K562 (cell line): Measurements from ENCODE around the gene SLC25A45. TPM values are rescaled to one million over a fixed set of nuclear protein-coding genes. Genes with fewer than 3 reads are reported as not detected.
A peak's percentile ranks its signal among the peaks of the same experiment; 100 is the strongest.

Experiments used
- ATAC-seq: fragments of 200-7000 bp; cut with Tn5 transposase; 3 replicates; pipeline ENCODE4 v1.9.1; 2020; ENCODE audit warnings: moderate library complexity
- BruUV-seq: library from RNA; stranded (reverse); fragments of 400-500 nt; replicated peaks from 2 replicates; lab custom pipeline; 2021; lab: Mats Ljungman, UMichigan
- CTCF ChIA-PET: fragments of 300-600 bp; formaldehyde crosslinking; extraction: SDS; loops from one replicate; lab custom pipeline; 2021; ENCODE audit warnings: low intra/inter-chr PET ratio; lab: Yijun Ruan, JAX
- POLR2A ChIA-PET: fragments of 300-600, 350-650 bp; sonication (Branson Sonifier 250); formaldehyde crosslinking; extraction: SDS; loops from one replicate; lab custom pipeline; 2021; ENCODE audit warnings: antibody characterized with exemption, inconsistent platforms; lab: Yijun Ruan, JAX
- DNase-seq, 4 experiments: peaks; one replicate each; pipeline versions ENCODE4 v3.0.0 to v3.0.0-alpha.2; 2011 to 2018; ENCODE audit warnings: low spot score in 3 of 4, mixed read lengths in 3 of 4; ENCODE audit errors: extremely low read depth in 1 of 4
- FAIRE-seq: peaks from 2 replicates; lab custom pipeline; 2011; peaks lifted over from hg19 to GRCh38; lab: Jason Lieb, UNC
- H2AFZ ChIP-seq: 2 replicates; pipeline ENCODE4 v1.6.0; 2011; ENCODE audit warnings: low read depth, low read length, control low read depth, inconsistent platforms
- H3K27ac ChIP-seq: fragments of 200-600 bp; 3 replicates; pipeline ENCODE4 v1.8.0; 2011; ENCODE audit warnings: low read depth, mild to moderate bottlenecking, control low read depth, inconsistent platforms, low read length, moderate library complexity, mixed read lengths; ENCODE audit errors: extremely low read depth
- H3K27me3 ChIP-seq, 2 experiments: fragments of 300-600 bp in 1 of 2; 2 replicates in 1 of 2; 3 replicates in 1 of 2; pipeline versions ENCODE4 v1.6.0 to v1.8.0; 2011; ENCODE audit warnings: inconsistent platforms in 2 of 2, low read length in 2 of 2, mild to moderate bottlenecking in 1 of 2, mixed read lengths in 1 of 2, moderate library complexity in 1 of 2; ENCODE audit not compliant: control insufficient read depth in 2 of 2, insufficient read depth in 2 of 2
- H3K36me3 ChIP-seq: fragments of 300-600 bp; 3 replicates; pipeline ENCODE4 v1.8.0; 2011; ENCODE audit warnings: mild to moderate bottlenecking, low read length, inconsistent platforms; ENCODE audit not compliant: control insufficient read depth, insufficient read depth
- H3K4me1 ChIP-seq, 2 experiments: fragments of 200-600 bp in 1 of 2; replicated peaks in 1 of 2; 2 replicates in 1 of 2; 3 replicates in 1 of 2; pipeline versions ENCODE4 v1.5.1 to v1.8.0; 2011; ENCODE audit warnings: inconsistent platforms in 2 of 2, low read length in 2 of 2, mild to moderate bottlenecking in 1 of 2, mixed read lengths in 1 of 2, moderate library complexity in 1 of 2; ENCODE audit not compliant: control insufficient read depth in 2 of 2, insufficient read depth in 2 of 2
- H3K4me2 ChIP-seq: 2 replicates; pipeline ENCODE4 v1.6.1; 2011; ENCODE audit warnings: low read length, control low read depth, inconsistent platforms, mixed read lengths; ENCODE audit not compliant: insufficient read depth
- H3K4me3 ChIP-seq: fragments of 200-600 bp; sonication (generic), shearing (Covaris generic); 2 replicates; pipeline ENCODE4 v1.5.1; 2016; ENCODE audit warnings: control low read depth, inconsistent platforms
- H3K79me2 ChIP-seq: fragments of 200-600 bp; 3 replicates; pipeline ENCODE4 v1.8.0; 2011; ENCODE audit warnings: low read length, inconsistent platforms; ENCODE audit not compliant: control insufficient read depth, insufficient read depth
- H3K9ac ChIP-seq, 2 experiments: 2 replicates each; pipeline versions ENCODE4 v1.6.0 to v1.6.1; 2011; ENCODE audit warnings: low read depth in 2 of 2, low read length in 2 of 2, control low read depth in 1 of 2, inconsistent platforms in 1 of 2, mild to moderate bottlenecking in 1 of 2, mixed read lengths in 1 of 2; ENCODE audit not compliant: insufficient read depth in 1 of 2
- H3K9me1 ChIP-seq: one replicate; pipeline ENCODE4 v1.6.0; 2011; ENCODE audit warnings: inconsistent platforms, mild to moderate bottlenecking, low read length, moderate library complexity; ENCODE audit not compliant: control insufficient read depth, insufficient read depth
- H3K9me3 ChIP-seq: replicated peaks from 2 replicates; pipeline ENCODE4 v1.5.1; 2011; ENCODE audit warnings: low read depth, low read length, inconsistent platforms; ENCODE audit not compliant: control insufficient read depth, insufficient read depth
- H4K20me1 ChIP-seq: replicated peaks from 2 replicates; pipeline ENCODE4 v1.6.1; 2011; ENCODE audit warnings: low read length, inconsistent platforms, mixed read lengths; ENCODE audit not compliant: control insufficient read depth, insufficient read depth
- EGR1 ChIP-seq: fragments of 450-650 bp; conservative IDR thresholded peaks from 2 replicates; pipeline ENCODE4 v1.6.1; 2017; ENCODE audit warnings: mild to moderate bottlenecking
- POLR2G ChIP-seq: fragments of 200-400 bp; formaldehyde crosslinking; IDR thresholded peaks from 2 replicates; pipeline ENCODE4 v1.6.1; 2017; ENCODE audit warnings: low read depth, mild to moderate bottlenecking, antibody characterized with exemption, low read length, moderate library complexity
- RAD51 ChIP-seq: fragments of 450-650 bp; IDR thresholded peaks from 2 replicates; pipeline ENCODE4 v1.7.1; 2016; ENCODE audit warnings: low read depth, mild to moderate bottlenecking, borderline replicate concordance
- ZNF586 ChIP-seq: fragments of 450-650 bp; formaldehyde crosslinking; conservative IDR thresholded peaks from 2 replicates; pipeline ENCODE4 v1.4.0; 2020; ENCODE audit warnings: mild to moderate bottlenecking, moderate library complexity
- WGBS: fragments of 100-300 bp; shearing (Covaris generic); methylation state at CpG from one replicate; pipeline ENCODE4 v1.1.6; 2016; ENCODE audit warnings: low coverage, mixed read lengths; ENCODE audit not compliant: insufficient coverage; ENCODE audit errors: missing lambda C conversion rate; 5-methylcytosine and 5-hydroxymethylcytosine counted together
- in situ Hi-C: fragments of 300-500 bp; cut with MboI; formaldehyde crosslinking; loops from 4 replicates; pipeline ENCODE4 v1.15.0; 2018; ENCODE audit warnings: inconsistent platforms, mixed read lengths
- intact Hi-C: fragments of 100-400 bp; cut with micrococcal nuclease; formaldehyde crosslinking; loops from 2 replicates; pipeline ENCODE4 v1.14.2; 2022
- polyA plus RNA-seq, 8 experiments: library from polyadenylated mRNA; depleted of rRNA in 4 of 8; stranded (reverse) in 5 of 8; unstranded in 3 of 8; fragments of >200 nt; fragmentation: Nextera tagmentation in 2 of 8; fragmentation: Illumina TruSeq in 1 of 8; extraction: Ambion mirVana in 2 of 8; extraction: Trizol in 1 of 8; gene quantifications; 2 replicates each; pipeline versions ENCODE4 v1.2.1 to v1.2.3, GENCODE V29; 2011 to 2014; ENCODE audit warnings: inconsistent platforms in 1 of 8, missing spikeins in 1 of 8
- total RNA-seq, 7 experiments: library from RNA; depleted of rRNA in 6 of 7; stranded (reverse); fragments of >200 nt in 6 of 7; fragmentation: Illumina TruSeq in 2 of 7; extraction: Trizol in 2 of 7; gene quantifications; 2 replicates each; pipeline versions ENCODE4 v1.2.1 to v1.2.3, GENCODE V29; 2011 to 2021; ENCODE audit warnings: low replicate concordance in 1 of 7
- TF ChIP-seq, protein P1 (sequence below), 3 experiments: fragments of 200-800 bp in 1 of 3; fragments of 250-450 bp in 1 of 3; fragments of 450-650 bp in 1 of 3; sonication (Bioruptor Pico) in 1 of 3; sonication (Bioruptor generic) in 1 of 3; formaldehyde crosslinking in 1 of 3; IDR thresholded peaks; 2 replicates each; pipeline versions ENCODE4 v1.6.1 to v1.8.0; 2016 to 2022; ENCODE audit warnings: mild to moderate bottlenecking in 2 of 3, missing genetic modification characterization in 2 of 3, missing compliant biosample characterization in 1 of 3, moderate library complexity in 1 of 3
- TF ChIP-seq, protein P2 (sequence below): sonication (generic); formaldehyde crosslinking; IDR thresholded peaks from 2 replicates; pipeline ENCODE4 v1.8.0; 2022; ENCODE audit warnings: missing genetic modification reagents, mild to moderate bottlenecking, moderate library complexity, borderline replicate concordance
- TF ChIP-seq, protein P3 (sequence below), 3 experiments: IDR thresholded peaks in 2 of 3; conservative IDR thresholded peaks in 1 of 3; 2 replicates each; pipeline ENCODE4 v1.5.1; 2011 to 2012; ENCODE audit warnings: low read length in 3 of 3, mild to moderate bottlenecking in 3 of 3, control low read depth in 2 of 3, improper control_type of control experiment in 1 of 3, inconsistent platforms in 1 of 3, low read depth in 1 of 3, mixed read lengths in 1 of 3, moderate library complexity in 1 of 3; ENCODE audit not compliant: insufficient read depth in 2 of 3

Gene SLC25A45
- total and polyA plus RNA-seq, 9 of the 15 experiments (the other 6 are each of a cell fraction or from before 2014, with no cell fraction given) = 0.15 to 2.3 (median 0.68) TPM

DNA sequence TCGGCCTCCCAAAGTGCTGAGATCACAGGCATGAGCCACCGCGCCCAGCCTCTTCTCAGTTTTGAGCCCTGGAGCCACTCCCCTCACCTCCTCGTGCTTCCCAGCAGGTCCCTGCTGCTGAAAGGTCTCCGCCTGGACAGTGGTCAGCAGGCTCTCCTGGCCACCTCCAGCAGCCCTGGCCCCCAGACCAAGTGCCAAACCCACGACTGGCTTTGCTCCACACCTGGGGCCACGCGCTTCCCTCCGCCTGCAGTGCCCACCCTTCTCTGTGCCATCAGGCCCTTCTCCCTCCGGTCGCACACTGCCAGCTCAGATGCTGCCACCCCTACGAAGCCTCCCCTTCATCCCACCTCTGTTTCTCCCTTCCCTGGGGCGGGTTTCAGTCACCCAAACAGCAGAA lies 16.8 kb upstream of the SLC25A45 start (continued):
- TF ChIP-seq, protein P1, sequence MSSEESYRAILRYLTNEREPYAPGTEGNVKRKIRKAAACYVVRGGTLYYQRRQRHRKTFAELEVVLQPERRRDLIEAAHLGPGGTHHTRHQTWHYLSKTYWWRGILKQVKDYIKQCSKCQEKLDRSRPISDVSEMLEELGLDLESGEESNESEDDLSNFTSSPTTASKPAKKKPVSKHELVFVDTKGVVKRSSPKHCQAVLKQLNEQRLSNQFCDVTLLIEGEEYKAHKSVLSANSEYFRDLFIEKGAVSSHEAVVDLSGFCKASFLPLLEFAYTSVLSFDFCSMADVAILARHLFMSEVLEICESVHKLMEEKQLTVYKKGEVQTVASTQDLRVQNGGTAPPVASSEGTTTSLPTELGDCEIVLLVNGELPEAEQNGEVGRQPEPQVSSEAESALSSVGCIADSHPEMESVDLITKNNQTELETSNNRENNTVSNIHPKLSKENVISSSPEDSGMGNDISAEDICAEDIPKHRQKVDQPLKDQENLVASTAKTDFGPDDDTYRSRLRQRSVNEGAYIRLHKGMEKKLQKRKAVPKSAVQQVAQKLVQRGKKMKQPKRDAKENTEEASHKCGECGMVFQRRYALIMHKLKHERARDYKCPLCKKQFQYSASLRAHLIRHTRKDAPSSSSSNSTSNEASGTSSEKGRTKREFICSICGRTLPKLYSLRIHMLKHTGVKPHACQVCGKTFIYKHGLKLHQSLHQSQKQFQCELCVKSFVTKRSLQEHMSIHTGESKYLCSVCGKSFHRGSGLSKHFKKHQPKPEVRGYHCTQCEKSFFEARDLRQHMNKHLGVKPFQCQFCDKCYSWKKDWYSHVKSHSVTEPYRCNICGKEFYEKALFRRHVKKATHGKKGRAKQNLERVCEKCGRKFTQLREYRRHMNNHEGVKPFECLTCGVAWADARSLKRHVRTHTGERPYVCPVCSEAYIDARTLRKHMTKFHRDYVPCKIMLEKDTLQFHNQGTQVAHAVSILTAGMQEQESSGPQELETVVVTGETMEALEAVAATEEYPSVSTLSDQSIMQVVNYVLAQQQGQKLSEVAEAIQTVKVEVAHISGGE (CRISPR knock-in tag; IDR thresholded peaks at IDR 0.05) = no peak
- TF ChIP-seq ZNF586 = no peak

DNA sequence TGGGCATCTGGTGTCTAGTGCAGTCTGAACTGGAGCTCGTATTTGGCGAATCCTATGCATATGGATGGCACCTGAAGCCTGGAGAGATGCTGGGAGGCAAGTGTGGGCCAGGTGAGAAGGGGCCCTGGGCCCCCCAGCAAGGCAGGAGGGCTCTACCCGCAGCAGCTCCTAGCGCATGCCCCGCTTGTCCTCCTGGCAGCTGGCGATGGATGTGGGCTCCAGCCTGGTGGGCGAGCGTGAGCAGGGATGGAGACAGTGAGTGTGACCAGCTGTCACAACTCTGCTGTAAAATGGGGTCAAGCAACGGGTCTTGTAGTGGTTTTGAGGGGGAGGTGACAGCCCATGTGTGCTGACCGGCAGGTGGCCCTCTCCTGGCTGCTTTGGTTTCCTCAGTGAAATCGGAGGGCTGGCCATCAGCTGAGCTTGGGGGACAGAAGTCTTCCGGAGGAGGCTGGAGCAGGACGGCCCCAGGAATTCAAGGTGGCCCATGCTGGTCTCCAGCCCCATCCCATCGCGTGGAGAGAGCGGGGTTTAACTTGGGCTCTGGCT lies 16.0 kb upstream of the SLC25A45 start:
- POLR2A ChIA-PET = interaction anchor here (0.6 to 12.2 kb wide), 9 partner anchors 11 to 245 kb away, joined by 3 to 185 read pairs (median 5); partner anchors contain the start of genes FRMD8, MALAT1 and NEAT1

More for the DNA sequence above, 16.0 kb upstream of the SLC25A45 start:
- Histone ChIP-seq H3K4me1 (peaks cover 2 to 52% of the 10 kb centered on the region in 2 experiments; a peak in 4 of 5 replicates), H3K4me2 (no peak overlapping the region), H3K9ac (peak overlapping the region in 1 of 2 experiments; percentile 50; a peak in 2 of 4 replicates), H3K27me3 (no peaks in the 10 kb centered on the region), H2AFZ (no peak overlapping the region), H3K9me3 (no peaks in the 10 kb centered on the region), H3K4me3 (no peak overlapping the region), H3K79me2 (no peaks in the 10 kb centered on the region), H3K9me1 (no peaks in the 10 kb centered on the region)
- CTCF ChIA-PET = no interaction called here
- peak; percentile 23; the same call in 2 of the 3 replicates for ATAC-seq
- intact Hi-C loops (no loop called here), in situ Hi-C loops (no loop called here)
- WGBS = 77% methylated on average over 15 of the region's 16 CpGs
- BruUV-seq = no TSS peak
- no peak for TF ChIP-seq RAD51
- 0 out of 2 replicates have a peak, but pooled peaks have one; percentile 6 for TF ChIP-seq EGR1
- TF ChIP-seq, protein P2, sequence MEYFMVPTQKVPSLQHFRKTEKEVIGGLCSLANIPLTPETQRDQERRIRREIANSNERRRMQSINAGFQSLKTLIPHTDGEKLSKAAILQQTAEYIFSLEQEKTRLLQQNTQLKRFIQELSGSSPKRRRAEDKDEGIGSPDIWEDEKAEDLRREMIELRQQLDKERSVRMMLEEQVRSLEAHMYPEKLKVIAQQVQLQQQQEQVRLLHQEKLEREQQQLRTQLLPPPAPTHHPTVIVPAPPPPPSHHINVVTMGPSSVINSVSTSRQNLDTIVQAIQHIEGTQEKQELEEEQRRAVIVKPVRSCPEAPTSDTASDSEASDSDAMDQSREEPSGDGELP = peak; percentile 32; the same call in 1 of the 2 replicates
- 0 out of 2 replicates have a peak, but pooled peaks have one; percentile 28 for TF ChIP-seq POLR2G
- TF ChIP-seq, protein P3, sequence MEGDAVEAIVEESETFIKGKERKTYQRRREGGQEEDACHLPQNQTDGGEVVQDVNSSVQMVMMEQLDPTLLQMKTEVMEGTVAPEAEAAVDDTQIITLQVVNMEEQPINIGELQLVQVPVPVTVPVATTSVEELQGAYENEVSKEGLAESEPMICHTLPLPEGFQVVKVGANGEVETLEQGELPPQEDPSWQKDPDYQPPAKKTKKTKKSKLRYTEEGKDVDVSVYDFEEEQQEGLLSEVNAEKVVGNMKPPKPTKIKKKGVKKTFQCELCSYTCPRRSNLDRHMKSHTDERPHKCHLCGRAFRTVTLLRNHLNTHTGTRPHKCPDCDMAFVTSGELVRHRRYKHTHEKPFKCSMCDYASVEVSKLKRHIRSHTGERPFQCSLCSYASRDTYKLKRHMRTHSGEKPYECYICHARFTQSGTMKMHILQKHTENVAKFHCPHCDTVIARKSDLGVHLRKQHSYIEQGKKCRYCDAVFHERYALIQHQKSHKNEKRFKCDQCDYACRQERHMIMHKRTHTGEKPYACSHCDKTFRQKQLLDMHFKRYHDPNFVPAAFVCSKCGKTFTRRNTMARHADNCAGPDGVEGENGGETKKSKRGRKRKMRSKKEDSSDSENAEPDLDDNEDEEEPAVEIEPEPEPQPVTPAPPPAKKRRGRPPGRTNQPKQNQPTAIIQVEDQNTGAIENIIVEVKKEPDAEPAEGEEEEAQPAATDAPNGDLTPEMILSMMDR (IDR thresholded peaks at IDR 0.05 in 2 of 3, conservative IDR thresholded peaks at IDR 0.05 in 1 of 3; ENCODE audit: insufficient read depth in 2 of 3, low read depth in 1 of 3, low read length in 3 of 3) = peak in 2 of 3 experiments; percentile 23 to 39; a peak in 3 of 6 replicates
- TF ChIP-seq, all 486 proteins: peak for 4
- no peak for DNase-seq
- Histone ChIP-seq H3K36me3 (peaks cover 76% of the 10 kb centered on the region; the same call in 2 of the 3 replicates), H3K27ac (no peak overlapping the region), H4K20me1 (peaks cover 3% of the 10 kb centered on the region; the same call in 1 of the 2 replicates)
- FAIRE-seq = no peak
